ENCODE data around the gene DCAF10.
A peak's percentile ranks its signal among the peaks of the same experiment; 100 is the strongest.
"Not testable (repeated sequence)": the region's sequence is repeated elsewhere in the genome, so short reads cannot be mapped to it uniquely, and the experiment has no call there.

Gene DCAF10

DNA sequence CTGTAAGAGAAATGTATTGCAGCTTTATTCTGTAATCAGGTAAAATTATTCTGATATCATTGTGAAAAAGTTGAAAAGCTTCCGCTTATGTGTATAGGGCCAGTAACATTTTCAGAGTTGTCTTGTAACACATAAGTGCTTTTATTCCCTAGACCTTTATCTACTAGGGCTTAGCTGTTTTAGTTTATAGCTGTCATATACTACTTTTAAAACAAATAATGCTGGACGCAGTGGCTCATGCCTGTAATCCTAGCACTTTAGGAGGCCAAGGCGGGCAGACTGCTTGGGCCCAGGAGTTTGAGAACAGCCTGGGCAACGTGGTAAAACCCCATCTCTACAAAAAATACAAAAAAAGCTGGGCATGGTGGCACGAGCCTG is 70.2 kb downstream of the DCAF10 start:
- DNase-seq, result no peak

DNA sequence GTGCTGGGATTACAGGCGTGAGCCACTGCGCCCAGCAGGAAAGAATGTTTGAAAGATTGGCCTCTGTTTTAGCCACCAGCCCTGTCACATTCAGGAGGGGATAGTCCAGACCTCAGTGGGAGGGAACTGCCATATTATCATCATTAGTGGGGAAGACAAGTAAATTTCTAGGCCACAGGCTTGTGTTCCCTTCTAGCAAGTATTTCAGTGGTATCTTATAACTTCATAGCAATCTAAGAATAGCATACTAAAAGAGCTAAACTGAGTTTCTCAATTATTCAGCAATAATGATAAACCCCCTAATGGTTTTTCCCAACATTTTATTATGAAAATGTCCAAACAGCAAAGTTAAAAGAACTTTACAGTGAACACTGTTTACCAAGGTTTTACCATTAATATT is 73.4 kb downstream of the DCAF10 start:
- DNase-seq, result no peak

GRCh38 chr9:37876376-37876775 is 75.8 kb downstream of the DCAF10 start:
- no peak for DNase-seq

GRCh38 chr9:37880916-37881479 is 80.4 kb downstream of the DCAF10 start:
- no peak for DNase-seq

DNA sequence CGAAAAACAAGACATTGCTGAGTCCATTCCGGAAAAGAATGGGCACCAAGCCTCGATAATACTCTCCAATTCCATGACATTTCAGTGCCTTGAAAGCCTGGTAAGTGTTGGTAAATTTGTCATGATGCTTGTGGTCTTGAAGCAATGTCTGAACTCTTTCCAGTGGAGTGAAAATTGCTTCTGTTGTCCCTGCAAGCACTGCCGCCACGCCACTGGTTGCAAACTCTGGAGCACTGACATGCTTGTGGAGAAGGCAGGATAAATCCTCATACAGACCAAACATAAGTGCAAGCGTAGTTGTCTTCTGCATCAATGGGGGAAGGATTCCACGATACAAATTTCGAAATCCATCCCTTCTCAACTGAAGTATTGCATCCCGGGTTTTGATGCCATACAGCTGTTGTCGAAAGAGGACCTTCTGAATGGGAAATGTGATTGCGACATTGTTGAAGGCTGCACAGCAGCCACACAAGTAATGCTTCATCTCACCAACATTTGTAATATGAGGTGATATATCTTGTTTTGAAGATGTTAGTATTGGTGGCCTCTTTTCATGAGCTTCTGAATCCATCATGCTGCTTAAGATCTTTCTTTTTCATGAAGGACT is 87.5 kb downstream of the DCAF10 start:
- not testable (repeated sequence) for DNase-seq

DNA sequence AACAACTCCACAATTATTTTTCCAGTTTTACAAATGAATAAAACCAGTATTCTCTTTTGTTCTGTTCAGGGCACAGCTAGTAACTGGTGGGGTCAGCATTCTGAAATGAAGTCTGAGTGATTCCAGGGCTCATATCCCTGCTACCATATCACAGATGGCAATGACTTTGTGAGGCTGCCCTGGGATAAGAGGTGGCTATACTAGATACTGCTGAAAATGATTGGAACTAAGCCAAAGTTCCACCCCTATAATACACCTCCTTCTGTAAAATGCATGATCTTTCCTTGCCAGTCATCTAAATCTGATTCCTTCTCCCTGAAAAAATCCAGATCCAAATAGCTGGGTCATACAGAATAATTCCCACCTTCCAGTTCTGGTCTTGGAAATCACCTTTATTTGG is 88.9 kb downstream of the DCAF10 start:
- DNase-seq, result no peak

- not testable (repeated sequence) for DNase-seq
These were observed 90.4 kb downstream of the DCAF10 start for GRCh38 chr9:37891042-37891441.

- DNase-seq, result no peak
These were observed 91.5 kb downstream of the DCAF10 start for GRCh38 chr9:37892063-37892462.

DNA sequence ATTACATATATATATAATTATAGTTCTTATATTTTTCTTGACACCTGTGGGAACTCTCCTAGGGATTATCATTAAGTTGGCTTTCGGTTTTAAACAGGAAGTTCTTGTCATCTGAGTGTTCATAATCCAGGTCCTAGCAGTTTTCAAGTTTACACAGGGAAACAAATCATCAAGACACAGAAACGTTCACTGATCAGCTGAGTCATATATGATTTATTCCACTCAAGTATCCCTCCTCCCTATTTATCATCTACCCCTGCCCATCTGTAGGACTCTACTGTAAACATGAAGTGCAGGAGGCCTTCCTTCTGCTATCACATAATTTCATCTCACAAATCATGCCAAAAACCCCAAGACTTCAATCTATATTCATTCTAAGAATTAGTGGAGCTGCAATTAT is 97.1 kb downstream of the DCAF10 start:
- DNase-seq, result no peak

DNA sequence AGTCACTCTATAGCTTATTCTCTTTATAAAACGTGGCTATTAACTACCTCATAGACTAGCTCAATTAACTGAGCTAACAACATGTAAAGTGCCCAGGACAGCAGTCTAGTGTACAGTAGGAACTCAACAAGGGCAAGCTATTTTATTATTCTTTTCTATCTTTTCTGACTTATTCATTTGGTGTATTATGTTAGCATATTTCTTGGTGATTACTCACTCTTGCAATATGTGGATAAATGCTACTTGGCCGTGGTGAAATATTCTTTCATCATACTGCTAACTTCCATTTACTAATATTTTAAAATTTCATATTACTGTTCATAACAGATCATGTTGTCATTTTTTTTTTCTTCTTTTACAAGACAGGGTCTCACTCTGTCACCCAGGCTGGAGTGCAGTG is 98.4 kb downstream of the DCAF10 start:
- no peak for DNase-seq

- DNase-seq, result no peak
These were observed 101.5 kb downstream of the DCAF10 start for GRCh38 chr9:37902131-37902530.

DNA sequence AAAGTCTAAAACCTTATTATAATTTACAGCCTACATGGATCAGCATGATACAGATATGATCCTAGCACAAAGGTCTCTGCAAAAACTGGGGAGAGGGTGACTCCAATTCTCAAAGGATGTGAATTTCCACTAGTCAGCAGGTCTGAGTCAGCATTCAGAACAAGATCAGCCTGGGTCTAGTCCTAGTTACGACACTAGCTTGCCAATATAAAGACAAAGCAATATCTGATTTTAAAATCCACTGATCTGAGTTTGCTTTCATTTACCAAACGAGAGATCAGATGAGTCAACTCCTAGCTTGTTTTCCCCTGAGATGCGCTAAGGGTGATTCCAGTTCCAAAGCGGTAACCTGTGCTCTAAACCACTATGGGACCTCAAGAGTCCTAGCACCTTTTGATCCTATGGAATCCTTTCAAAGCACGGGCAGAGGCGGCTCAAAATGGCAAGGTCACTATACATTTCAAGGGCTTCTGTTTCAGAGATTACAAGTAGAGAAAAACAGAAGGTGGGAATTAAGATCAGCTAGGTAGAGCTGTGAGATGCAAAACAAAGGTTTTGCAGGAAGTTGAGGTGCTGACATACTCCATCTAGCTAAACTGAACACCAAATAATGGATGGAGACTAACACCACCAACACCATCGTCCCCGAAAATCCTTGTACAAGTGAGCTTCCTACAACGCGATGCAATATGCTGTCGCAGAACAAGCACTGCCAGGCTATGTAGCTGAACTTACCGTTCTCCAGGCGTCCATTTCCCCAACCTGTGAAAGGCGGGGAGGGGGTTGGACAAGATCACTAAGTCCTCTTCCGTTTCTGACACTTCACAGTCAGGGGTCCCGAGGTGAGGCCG is 102.4 kb downstream of the DCAF10 start:
- no peak for DNase-seq

- DNase-seq, result peak; percentile 82
These were observed 103.2 kb downstream of the DCAF10 start, which contains the start of gene SLC25A51 for GRCh38 chr9:37903647-37904444. SLC25A51 (minus strand) TSS chr9:37904127; CDS start chr9:37888550, 15,577 bp downstream.

DNA sequence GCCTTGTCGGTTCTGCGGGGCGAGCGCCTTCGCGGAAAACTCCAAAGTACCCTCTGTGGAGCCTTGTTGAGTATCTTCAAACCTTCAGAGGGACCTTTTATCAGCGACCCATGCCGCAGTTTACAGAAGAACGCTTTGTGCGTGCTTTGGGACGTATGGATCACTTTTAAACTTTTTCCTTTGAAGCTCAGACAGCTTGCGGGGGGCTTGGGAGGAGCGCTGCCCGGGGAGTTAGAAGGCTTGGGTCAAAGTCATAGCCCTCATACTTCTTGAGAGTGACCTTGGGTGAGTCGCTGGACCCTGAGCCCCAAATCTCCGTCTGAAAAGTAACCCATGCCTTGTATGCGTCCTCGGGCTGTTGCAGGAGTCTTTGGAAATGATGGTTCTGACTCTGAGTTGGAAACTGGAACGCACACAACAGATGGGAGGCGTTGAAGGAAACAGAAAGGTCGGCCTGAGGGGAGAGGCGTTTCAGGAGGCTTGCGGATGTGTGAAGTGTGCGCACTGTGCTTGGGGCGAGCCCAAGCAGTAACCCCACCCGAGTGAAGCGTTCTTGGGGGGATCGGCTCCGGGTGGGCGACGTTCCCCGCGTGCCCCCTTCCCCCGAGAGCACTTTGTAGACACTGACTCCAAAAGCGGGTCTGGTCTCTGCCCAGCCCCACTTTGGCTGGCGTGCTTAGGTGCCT is 104.0 kb downstream of the DCAF10 start:
- DNase-seq, result no peak

DNA sequence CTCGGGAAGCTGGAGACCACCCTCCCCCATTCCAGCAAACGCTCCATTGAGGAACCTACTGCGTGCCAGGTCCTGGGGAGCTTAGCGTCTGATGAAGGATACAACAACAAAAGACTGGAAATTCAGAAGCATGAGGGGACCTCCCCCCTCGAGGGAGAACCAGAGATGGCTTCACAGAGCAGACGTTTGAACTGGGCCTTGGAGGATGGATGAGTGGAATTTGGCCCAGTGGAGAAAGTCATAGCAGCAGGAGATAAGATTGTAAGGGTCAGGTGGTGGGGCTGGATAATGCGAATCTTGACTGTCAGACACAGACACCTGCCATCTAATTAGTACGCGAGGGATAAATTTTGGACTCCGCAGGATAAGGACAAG is 104.5 kb downstream of the DCAF10 start:
- no peak for DNase-seq

DNA sequence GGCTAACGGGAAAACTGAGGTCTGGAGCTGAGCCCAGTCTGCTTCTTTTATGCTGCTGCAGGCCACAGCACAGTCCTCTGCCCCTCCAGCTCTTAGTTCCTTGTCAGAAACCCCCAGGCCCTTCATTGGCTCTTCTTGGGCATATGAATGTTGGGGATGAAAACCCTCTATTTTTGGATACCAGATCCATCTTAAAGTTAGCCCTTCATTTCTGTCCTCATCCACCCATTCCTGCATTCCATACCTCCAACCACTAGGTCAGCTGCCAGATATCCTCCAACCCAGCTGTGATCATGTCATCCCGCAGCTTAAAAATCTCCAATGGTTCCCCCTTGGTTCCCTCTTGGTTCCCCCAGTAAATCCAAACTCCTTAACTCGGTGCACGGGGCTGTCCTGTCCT is 105.2 kb downstream of the DCAF10 start:
- no peak for DNase-seq

- DNase-seq, result no peak
These were observed 106.0 kb downstream of the DCAF10 start for GRCh38 chr9:37906312-37907239.

DNA sequence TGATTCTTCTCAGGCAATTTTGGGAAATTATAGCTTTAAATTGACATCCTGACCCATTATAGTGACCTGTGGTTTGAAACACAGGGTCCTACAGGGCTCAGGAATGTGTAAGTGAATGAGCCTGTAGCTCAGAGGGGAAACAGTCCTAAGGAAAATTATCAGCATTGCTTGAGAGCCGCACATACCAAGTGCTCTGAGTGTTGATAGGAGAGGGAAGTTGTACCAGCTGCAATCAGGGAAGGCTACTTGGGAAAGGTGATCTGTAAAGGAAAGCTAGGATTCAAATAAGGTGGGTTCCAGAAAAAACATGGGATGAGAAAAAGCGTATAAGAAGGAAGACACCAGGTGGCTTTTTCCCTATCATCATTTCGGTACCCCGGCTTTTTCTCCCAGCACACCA is 107.7 kb downstream of the DCAF10 start:
- no peak for DNase-seq

DNA sequence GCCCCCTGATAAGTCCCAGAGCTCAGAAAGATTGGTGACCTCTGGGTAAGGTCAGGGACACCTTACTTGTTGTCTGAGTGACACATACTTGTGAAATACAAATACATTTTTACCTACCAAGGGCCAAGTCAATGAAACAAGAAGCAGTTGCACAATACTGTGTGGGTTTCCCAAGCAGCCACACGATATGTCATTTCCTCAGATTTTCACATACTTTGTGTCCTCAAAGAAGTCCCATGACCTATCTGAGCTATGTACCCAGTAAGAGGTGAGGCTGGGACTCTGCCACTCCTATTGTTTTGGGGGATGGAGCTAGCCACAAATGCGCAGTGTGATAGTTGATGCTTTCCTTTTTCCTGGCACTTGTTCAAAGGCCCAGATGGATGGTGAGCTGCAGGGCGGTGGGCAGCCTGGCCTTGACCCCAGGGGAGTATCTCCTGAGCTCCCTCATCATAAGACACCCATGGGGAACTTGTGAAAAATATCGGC is 108.1 kb downstream of the DCAF10 start:
- DNase-seq, result no peak

DNA sequence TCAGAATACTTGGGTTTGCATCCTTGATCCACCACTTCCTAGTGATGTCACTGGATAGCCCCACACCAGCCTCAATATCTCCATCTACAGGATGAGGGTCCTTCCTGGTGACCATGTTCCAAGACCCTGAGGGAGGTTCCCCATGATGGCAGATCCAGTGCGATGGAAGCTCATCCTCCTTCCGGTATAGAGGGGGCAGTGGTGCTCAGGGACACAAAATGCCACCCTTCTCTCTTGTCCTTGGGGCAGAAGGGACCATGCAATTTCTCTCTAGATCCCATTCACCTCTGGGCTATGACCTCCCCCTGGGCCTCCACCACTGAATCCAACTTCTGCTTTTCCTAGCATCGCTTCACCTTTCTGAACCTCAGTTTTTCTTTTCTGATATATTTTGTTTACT is 108.7 kb downstream of the DCAF10 start:
- DNase-seq, result no peak

DNA sequence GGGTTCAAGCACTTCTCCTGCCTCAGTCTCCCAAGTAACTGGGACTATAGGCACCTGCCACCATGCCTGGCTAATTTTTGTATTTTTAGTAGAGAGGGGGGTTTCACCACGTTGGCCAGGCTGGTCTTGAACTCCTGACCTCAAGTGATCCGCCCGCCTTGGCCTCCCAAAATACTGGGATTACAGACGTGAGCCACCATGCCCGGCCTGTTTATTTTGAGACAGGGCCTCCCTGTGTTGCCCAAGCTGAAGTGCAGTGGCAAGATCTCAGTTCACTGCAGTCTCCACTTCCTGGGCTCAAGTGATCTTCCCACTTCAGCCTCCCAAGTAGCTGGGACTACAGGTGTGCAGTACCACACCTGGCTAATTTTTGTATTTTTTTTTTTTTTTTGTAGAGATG is 109.2 kb downstream of the DCAF10 start:
- DNase-seq, result not testable (repeated sequence)
